Endodermal cell (in vitro differentiated cells): ENCODE measurements around the gene EFTUD2. TPM values are rescaled to one million over a fixed set of nuclear protein-coding genes. Genes with fewer than 3 reads are reported as not detected.

Source experiments
- DNase-seq: peaks from one replicate; pipeline ENCODE4 v3.0.0-alpha.2; 2017
- H3K27ac ChIP-seq: 2 replicates; pipeline ENCODE4 v1.5.1; 2013; ENCODE audit warnings: mild to moderate bottlenecking, low read depth, low read length, moderate library complexity
- H3K27me3 ChIP-seq: 2 replicates; pipeline ENCODE4 v1.6.1; 2013; ENCODE audit warnings: mild to moderate bottlenecking, low read length, moderate library complexity; ENCODE audit not compliant: insufficient read depth, control insufficient read depth, poor library complexity, severe bottlenecking
- H3K36me3 ChIP-seq: 2 replicates; pipeline ENCODE4 v1.7.0; 2013; ENCODE audit warnings: mild to moderate bottlenecking, low read length, moderate library complexity; ENCODE audit not compliant: control insufficient read depth, insufficient read depth
- H3K4me1 ChIP-seq: one replicate; pipeline ENCODE4 v1.7.0; 2013; ENCODE audit warnings: low read length; ENCODE audit not compliant: control insufficient read depth, insufficient read depth
- H3K4me3 ChIP-seq: 2 replicates; pipeline ENCODE4 v1.5.1; 2013; ENCODE audit warnings: mild to moderate bottlenecking, low read length, moderate library complexity
- H3K9ac ChIP-seq: 2 replicates; pipeline ENCODE4 v1.6.1; 2013; ENCODE audit warnings: mild to moderate bottlenecking, low read length, moderate library complexity; ENCODE audit not compliant: poor library complexity, severe bottlenecking; ENCODE audit errors: extremely low read depth
- H3K9me3 ChIP-seq: 2 replicates; pipeline ENCODE4 v1.6.1; 2013; ENCODE audit warnings: mild to moderate bottlenecking, low read length, moderate library complexity; ENCODE audit not compliant: control insufficient read depth
- H3K27ac Mint-ChIP-seq: 2 replicates; pipeline ENCODE4 v1.8.0; 2020; ENCODE audit warnings: mixed read lengths
- H3K27me3 Mint-ChIP-seq: 2 replicates; pipeline ENCODE4 v1.8.0; 2021; ENCODE audit warnings: mild to moderate bottlenecking, mixed read lengths; ENCODE audit not compliant: insufficient read depth
- H3K36me3 Mint-ChIP-seq: 2 replicates; pipeline ENCODE4 v1.8.0; 2020; ENCODE audit warnings: low read depth, mixed read lengths
- H3K4me1 Mint-ChIP-seq: 2 replicates; pipeline ENCODE4 v1.8.0; 2020; ENCODE audit warnings: mixed read lengths
- H3K4me3 Mint-ChIP-seq: 2 replicates; pipeline ENCODE4 v1.8.0; 2020; ENCODE audit warnings: mild to moderate bottlenecking, moderate library complexity, mixed read lengths
- H3K9me3 Mint-ChIP-seq: 2 replicates; pipeline ENCODE4 v1.8.0; 2020; ENCODE audit warnings: mild to moderate bottlenecking, mixed read lengths
- WGBS, 2 experiments: methylation state at CpG; one replicate each; pipeline versions ENCODE4 v1.1.5 to v1.1.7; 2013; ENCODE audit warnings: missing lambda C conversion rate in 2 of 2, mixed read lengths in 1 of 2; ENCODE audit not compliant: insufficient coverage in 1 of 2, insufficient read length in 1 of 2; 5-methylcytosine and 5-hydroxymethylcytosine counted together
- total RNA-seq, 2 donors: library from RNA; stranded (reverse); fragmentation: NEBNext Ultra II Directional in 1 of 2; extraction: Animal tissue kit (Norgen Biotek cat#: 25700) in 1 of 2; gene quantifications; 2 replicates in 1 of 2; 3 replicates in 1 of 2; pipeline ENCODE4 v1.2.1, GENCODE V29; 2021
- TF ChIP-seq, protein P1 (sequence below): fragments of 200-600 bp; sonication (generic); conservative IDR thresholded peaks from 2 replicates; pipeline ENCODE4 v1.5.0; 2021; ENCODE audit warnings: antibody characterized with exemption, mild to moderate bottlenecking

The EFTUD2 gene
- total RNA-seq, 2 donors from 2014 or later, result 145 to 171 TPM

GRCh38 chr17:44901411-44901921 lies 2.2 kb upstream of the EFTUD2 start:
- H3K4me1 ChIP-seq, result no peaks in the 10 kb centered on the region
- TF ChIP-seq, protein P1, sequence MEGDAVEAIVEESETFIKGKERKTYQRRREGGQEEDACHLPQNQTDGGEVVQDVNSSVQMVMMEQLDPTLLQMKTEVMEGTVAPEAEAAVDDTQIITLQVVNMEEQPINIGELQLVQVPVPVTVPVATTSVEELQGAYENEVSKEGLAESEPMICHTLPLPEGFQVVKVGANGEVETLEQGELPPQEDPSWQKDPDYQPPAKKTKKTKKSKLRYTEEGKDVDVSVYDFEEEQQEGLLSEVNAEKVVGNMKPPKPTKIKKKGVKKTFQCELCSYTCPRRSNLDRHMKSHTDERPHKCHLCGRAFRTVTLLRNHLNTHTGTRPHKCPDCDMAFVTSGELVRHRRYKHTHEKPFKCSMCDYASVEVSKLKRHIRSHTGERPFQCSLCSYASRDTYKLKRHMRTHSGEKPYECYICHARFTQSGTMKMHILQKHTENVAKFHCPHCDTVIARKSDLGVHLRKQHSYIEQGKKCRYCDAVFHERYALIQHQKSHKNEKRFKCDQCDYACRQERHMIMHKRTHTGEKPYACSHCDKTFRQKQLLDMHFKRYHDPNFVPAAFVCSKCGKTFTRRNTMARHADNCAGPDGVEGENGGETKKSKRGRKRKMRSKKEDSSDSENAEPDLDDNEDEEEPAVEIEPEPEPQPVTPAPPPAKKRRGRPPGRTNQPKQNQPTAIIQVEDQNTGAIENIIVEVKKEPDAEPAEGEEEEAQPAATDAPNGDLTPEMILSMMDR, result no peak
- H3K9me3 Mint-ChIP-seq, result no peaks in the 10 kb centered on the region
- H3K36me3 Mint-ChIP-seq, result peaks cover 6% of the 10 kb centered on the region
- H3K36me3 ChIP-seq, result no peaks in the 10 kb centered on the region
- H3K9me3 ChIP-seq, result no peaks in the 10 kb centered on the region
- no peak overlapping the region for H3K27ac ChIP-seq
- peaks cover 6% of the 10 kb centered on the region for H3K4me1 Mint-ChIP-seq
- 66 to 79% methylated on average over 4 of the region's 4 CpGs for WGBS, 2 experiments
- no peak overlapping the region for H3K4me3 ChIP-seq
- DNase-seq, result no peak
- H3K9ac ChIP-seq, result no peak overlapping the region
- H3K27ac Mint-ChIP-seq, result no peak overlapping the region
- H3K4me3 Mint-ChIP-seq, result no peak overlapping the region
- no peaks in the 10 kb centered on the region for H3K27me3 ChIP-seq
- H3K27me3 Mint-ChIP-seq, result peaks cover 6% of the 10 kb centered on the region

- WGBS, 2 experiments, result 60 to 90% methylated on average over 1 to 2 of the region's 3 CpGs
- H3K36me3 Mint-ChIP-seq, result peaks cover 9% of the 10 kb centered on the region
- Histone ChIP-seq H3K9me3 (no peaks in the 10 kb centered on the region), H3K4me3 (no peak overlapping the region), H3K4me1 (no peaks in the 10 kb centered on the region), H3K27ac (no peak overlapping the region), H3K36me3 (peaks cover 3% of the 10 kb centered on the region), H3K27me3 (no peaks in the 10 kb centered on the region), H3K9ac (no peak overlapping the region)
- peaks cover 2% of the 10 kb centered on the region for H3K27me3 Mint-ChIP-seq
- TF ChIP-seq, protein P1, result no peak
- H3K4me1 Mint-ChIP-seq, result peaks cover 6% of the 10 kb centered on the region
- no peak overlapping the region for H3K27ac Mint-ChIP-seq
- H3K9me3 Mint-ChIP-seq, result no peaks in the 10 kb centered on the region
- no peak for DNase-seq
- no peak overlapping the region for H3K4me3 Mint-ChIP-seq
Measured at GRCh38 chr17:44900894-44901293, 1.6 kb upstream of the EFTUD2 start.

DNA sequence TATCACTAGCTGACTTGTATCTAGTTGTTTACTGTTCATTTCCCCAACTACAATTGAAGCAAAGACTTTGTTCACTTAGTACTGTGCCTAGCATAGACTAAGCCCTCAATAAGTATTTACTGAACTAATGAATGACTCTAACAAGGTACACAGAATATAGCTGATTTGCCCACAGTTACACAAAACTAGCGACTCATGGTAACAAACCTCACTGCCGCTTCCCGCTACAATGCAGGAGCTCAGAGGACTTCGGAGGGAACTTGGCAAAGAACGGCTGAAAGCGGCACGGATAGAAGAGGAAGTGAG lies 524 bp downstream of the EFTUD2 start:
- TF ChIP-seq, protein P1, result no peak
- Histone ChIP-seq H3K27ac (no peak overlapping the region), H3K27me3 (no peaks in the 10 kb centered on the region), H3K9me3 (no peaks in the 10 kb centered on the region), H3K4me3 (peak overlapping the region; percentile 100), H3K9ac (peak overlapping the region; percentile 99), H3K4me1 (no peaks in the 10 kb centered on the region), H3K36me3 (peaks cover 15% of the 10 kb centered on the region)
- WGBS, 2 experiments, result 0 to 2% methylated on average over 7 of the region's 7 CpGs
- Mint-ChIP-seq H3K9me3 (no peaks in the 10 kb centered on the region), H3K4me1 (peaks cover 6% of the 10 kb centered on the region), H3K4me3 (peak overlapping the region; percentile 93), H3K27ac (peak overlapping the region; percentile 100), H3K27me3 (peaks cover 2% of the 10 kb centered on the region), H3K36me3 (peaks cover 25% of the 10 kb centered on the region)
- no peak for DNase-seq
